Suppressor macrophage treated with lipopolysaccharide for 4 hours (primary cell): ENCODE measurements around the gene MICU1.
A peak's percentile ranks its signal among the peaks of the same experiment; 100 is the strongest.
"Not testable (repeated sequence)": the region's sequence is repeated elsewhere in the genome, so short reads cannot be mapped to it uniquely, and the experiment has no call there.

Source experiments
- DNase-seq: peaks from one replicate; pipeline ENCODE4 v3.0.0-alpha.2; 2020

MICU1 gene

GRCh38 chr10:72550239-72550638 lies 75.6 kb downstream of the MICU1 start:
- DNase-seq: no peak

- no peak for DNase-seq
Observed at GRCh38 chr10:72545546-72545945, 80.3 kb downstream of the MICU1 start.

DNA sequence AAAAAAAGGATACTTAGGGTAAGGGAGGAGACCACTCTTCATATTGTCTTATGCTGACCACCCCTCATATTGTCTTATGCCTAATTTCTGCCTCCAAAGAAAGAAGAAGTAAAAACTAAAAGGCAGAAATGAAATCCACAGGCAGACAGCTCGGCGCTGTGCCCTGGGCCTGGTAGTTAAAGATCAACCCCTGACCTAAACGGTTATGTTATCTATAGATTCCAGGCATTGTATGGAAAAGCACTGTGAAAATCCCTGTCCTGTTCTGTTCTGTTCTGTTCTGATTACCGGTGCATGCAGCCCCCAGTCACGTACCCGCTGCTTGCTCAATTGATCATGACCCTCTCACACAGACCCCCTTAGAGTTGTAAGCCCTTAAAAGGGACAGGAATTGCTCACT lies 82.0 kb downstream of the MICU1 start:
- not testable (repeated sequence) for DNase-seq

DNA sequence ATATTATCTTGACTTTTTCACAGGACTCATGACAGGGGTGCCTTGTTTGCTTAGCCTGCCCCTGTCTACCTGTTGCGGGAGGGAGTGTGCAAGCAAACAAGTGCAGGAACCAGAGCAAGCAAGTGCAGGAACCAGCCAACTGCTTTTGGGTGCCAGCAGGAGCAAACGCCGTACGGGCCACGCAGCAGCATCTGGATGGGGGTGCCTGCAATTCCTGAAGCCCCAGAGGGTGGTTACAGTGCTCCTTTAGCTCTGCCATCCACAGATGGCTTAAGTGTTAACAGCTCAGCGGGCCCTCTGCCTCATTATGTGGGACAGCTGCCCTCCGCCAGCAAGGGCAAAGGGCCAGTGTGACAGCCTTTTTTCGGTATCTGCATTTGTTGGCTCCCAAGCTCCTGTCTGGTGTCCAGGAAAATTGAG lies 83.5 kb downstream of the MICU1 start:
- no peak for DNase-seq

- no peak for DNase-seq
Observed at GRCh38 chr10:72541337-72541736, 84.5 kb downstream of the MICU1 start.

GRCh38 chr10:72540193-72540807 lies 85.6 kb downstream of the MICU1 start:
- no peak for DNase-seq

DNA sequence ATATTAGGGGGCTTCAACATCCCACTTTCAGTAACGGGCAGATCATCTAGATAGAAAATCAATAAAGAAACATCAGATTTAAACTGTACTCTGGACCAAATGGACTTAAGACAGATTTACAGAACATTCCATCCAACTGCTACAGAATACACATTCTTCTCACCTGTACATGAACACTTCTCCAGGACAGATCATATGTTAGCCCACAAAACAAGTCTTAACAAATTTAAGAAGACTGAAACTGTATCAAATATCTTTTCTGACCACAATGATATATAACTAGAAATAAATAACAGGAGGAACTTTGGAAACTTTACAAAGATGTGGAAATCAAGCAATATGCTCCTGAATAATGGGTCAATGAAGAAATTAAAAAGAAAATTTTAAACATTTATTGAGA lies 86.7 kb downstream of the MICU1 start:
- no peak for DNase-seq

GRCh38 chr10:72525689-72526088 lies 100.2 kb downstream of the MICU1 start:
- DNase-seq: no peak

DNA sequence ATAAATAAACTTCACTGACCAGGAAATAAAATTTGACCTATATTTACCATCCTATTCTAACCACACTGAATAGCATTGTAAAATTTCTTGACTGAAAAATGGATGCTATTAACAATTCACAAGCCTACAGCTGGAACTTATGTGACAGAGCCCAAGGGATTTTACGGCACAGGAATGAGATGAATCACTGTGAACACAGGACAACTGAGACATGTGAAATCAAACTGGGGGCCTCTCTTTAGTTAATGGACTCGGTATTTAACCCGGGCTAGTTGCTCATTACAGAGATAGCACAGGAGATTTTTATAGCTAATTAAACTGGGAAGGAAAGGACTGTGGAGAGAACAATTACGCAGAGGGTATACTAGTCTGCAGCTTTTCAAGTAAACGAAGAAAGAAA lies 100.6 kb downstream of the MICU1 start:
- DNase-seq: no peak

- DNase-seq: no peak
Observed at GRCh38 chr10:72524489-72524888, 101.4 kb downstream of the MICU1 start.

DNA sequence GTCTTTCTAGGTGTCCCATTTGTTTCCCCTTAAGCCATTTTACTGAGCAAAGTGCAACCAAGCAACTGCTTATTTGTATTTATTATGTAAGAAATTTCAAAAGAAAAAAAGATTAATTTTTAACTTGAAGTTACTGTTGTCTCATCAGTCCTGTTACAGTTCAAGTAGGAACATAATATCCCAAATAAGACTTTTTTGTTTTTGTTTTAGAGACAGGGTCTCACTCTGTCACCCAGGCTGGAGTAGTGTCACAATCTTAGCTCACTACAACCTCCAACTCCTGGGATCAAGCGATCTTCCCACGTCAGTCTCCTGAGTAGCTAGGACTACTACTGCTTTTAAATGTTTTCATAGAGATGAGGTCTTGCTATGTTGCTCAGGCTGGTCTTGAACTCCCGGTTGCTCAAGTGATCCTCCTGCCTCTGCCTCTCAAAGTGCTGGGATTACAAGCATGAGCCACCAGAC lies 101.9 kb downstream of the MICU1 start:
- no peak for DNase-seq

GRCh38 chr10:72523062-72523461 lies 102.8 kb downstream of the MICU1 start:
- DNase-seq: no peak

- no peak for DNase-seq
Observed at GRCh38 chr10:72517244-72517643, 108.6 kb downstream of the MICU1 start.

GRCh38 chr10:72515455-72515854 lies 110.4 kb downstream of the MICU1 start:
- DNase-seq: no peak

DNA sequence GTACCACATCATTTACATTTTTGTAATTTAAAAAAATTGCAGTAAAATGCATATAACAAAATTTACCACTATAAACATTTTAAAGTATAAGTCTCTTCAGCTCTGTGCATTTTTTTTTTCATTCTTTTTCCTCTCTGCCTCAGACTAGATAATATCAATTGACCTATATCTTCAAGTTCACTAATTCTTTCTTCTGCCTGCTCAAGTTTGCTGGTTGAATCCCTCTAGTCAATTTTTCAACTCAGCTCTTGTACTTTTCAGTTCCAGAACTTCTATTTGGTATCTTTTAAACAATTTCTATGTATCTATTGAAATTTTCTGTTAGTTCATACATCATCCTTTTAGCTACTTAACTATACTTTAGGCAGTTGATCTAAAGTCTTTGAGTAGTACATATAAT lies 112.0 kb downstream of the MICU1 start:
- DNase-seq: no peak

DNA sequence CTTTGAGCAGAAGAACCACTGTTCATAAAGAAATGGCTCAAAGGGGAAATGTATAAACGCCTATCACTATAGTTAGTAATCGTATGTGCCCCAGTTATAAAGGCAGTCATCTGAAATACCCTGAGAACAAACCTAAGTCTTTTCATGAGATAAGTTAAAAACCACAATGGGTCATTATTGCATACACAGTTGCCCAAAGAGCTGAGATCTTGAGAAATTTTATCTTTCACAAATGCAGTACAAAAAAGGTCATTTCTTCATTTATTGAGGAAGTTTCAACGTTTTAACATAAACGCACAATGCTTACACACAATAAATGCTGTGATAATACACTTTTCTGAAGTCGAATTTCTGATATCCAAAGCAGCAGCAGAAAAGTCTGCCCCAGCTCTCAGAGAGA lies 114.4 kb downstream of the MICU1 start:
- peak; percentile 91 for DNase-seq

DNA sequence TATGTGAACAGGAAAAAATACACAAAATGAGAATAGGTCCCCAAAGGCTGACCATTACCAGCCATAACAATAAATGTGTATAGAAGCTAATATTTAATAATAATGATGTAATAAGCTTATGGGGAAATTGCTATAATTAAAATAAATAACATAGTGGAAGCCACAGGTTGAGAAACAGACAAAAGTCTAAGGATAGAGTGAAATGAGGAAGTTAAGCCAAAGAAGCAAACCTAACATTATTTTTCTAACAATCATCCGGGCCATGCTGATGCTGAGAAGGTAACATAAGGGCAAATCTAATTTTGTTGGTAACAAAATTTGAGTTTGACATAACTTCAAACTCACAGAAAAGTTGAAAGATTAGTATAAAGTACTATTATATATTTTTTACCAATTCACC lies 115.9 kb downstream of the MICU1 start:
- peak; percentile 54 for DNase-seq

DNA sequence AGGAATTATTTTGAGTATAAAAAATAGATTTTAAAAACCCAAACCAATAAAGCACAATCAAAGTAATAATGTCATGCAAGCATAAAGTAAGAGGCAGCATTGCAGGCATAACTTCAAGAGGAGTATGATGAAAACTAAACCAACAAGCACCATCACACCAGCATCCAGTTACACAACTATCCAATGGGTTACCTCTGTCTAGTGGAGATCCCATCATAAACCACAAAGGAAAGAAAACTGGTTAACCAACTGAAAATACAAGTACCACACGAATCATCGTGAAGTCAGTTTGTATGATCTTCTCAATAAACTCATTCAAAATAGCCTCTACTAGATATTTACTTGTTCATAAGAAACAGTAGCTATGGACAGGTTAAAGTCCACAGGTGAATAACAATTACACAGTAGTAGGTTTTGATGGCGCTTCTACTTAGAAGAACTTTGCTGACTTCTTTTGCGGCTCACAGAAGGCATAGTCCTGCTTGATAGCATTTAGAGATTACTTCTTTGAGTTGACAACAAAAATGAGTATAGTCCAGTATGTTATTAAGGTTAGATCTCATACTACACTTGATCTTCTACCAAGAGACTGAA lies 116.6 kb downstream of the MICU1 start:
- peak; percentile 26 for DNase-seq

DNA sequence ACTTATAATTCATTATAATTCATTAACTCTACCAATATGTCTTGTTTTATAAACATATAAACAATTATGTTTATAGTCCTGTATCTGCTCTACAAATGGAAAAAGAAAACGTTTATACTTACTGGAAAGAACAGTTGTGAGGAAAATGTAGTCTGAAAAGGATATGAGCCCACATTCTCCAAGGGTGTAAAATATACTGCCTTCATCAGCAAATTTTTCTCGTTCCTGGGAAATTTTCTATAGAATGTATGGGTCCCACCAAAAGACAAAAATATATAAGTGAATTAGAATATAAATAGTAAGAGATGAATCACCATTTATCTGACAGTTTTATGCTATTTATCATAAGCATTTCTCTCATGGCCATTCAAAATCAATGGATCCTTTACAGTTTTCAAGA lies 117.8 kb downstream of the MICU1 start:
- DNase-seq: no peak

DNA sequence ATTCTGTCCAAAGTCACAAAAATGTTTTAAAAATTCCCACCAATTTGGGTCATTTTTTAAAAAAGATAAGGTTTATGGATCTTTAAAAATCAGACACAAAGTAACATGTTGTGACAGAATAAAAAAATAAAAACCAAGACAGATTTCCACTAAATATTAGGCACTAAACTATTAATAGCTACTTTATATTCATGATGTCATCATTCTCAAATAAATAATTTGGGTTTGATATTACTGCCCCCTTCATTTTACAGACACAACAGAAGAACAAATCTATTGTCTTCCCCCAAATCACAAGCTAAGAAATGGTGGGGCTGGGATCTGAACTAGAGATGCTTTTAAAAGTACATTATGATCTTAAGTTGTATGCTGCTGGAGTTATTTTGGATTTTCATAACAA lies 119.4 kb downstream of the MICU1 start:
- DNase-seq: no peak

- no peak for DNase-seq
Observed at GRCh38 chr10:72505435-72505834, 120.4 kb downstream of the MICU1 start.

GRCh38 chr10:72503694-72504438 lies 122.0 kb downstream of the MICU1 start:
- DNase-seq: no peak

DNA sequence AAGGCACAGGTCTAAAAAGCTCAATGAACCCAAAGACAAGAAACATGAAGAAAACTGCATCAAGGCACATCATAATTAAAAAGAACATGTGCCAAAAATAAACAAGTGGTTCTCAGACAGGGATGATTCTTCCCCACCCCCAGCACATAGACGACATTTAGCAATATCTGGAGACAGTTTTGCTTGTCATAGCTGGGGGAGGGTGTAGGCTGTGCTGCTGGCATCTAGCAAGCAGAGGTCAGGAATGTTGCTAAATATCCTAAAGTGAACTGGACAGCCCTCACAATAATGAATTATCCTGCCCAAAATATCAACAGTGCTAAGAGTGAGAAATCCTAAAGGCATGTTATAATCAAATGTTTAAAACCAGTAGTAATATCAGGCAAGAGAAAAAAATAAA lies 122.6 kb downstream of the MICU1 start:
- peak; percentile 82 for DNase-seq

- peak; percentile 73 for DNase-seq
Observed at GRCh38 chr10:72502581-72502980, 123.3 kb downstream of the MICU1 start.
